HG02571 (cell line): Measurements from ENCODE around the gene SCUBE1.

Experiments
- ATAC-seq: cut with Tn5 transposase; IDR thresholded peaks from one replicate; pipeline ENCODE4 v1.9.1; 2021; ENCODE audit warnings: mild to moderate bottlenecking, moderate library complexity; ENCODE audit not compliant: unreplicated experiment

SCUBE1 gene

GRCh38 chr22:43262990-43263644, 80.1 kb downstream of the SCUBE1 start:
- no peak for ATAC-seq

- no peak for ATAC-seq
These were observed 82.6 kb downstream of the SCUBE1 start for GRCh38 chr22:43260331-43261231.

- no peak for ATAC-seq
These were observed 85.2 kb downstream of the SCUBE1 start for GRCh38 chr22:43257961-43258360.

GRCh38 chr22:43257549-43257948, 85.6 kb downstream of the SCUBE1 start:
- no peak for ATAC-seq

- no peak for ATAC-seq
These were observed 86.1 kb downstream of the SCUBE1 start for GRCh38 chr22:43256976-43257545.

GRCh38 chr22:43256569-43256968, 86.6 kb downstream of the SCUBE1 start:
- ATAC-seq, result no peak

- no peak for ATAC-seq
These were observed 87.9 kb downstream of the SCUBE1 start for GRCh38 chr22:43255299-43255698.

- ATAC-seq, result no peak
These were observed 89.3 kb downstream of the SCUBE1 start for GRCh38 chr22:43253839-43254238.

- ATAC-seq, result no peak
These were observed 90.9 kb downstream of the SCUBE1 start for GRCh38 chr22:43252319-43252718.

- ATAC-seq, result no peak
These were observed 93.2 kb downstream of the SCUBE1 start for GRCh38 chr22:43249789-43250471.

GRCh38 chr22:43247546-43248260, 95.5 kb downstream of the SCUBE1 start:
- ATAC-seq, result no peak

- no peak for ATAC-seq
These were observed 97.0 kb downstream of the SCUBE1 start for GRCh38 chr22:43246188-43246587.

GRCh38 chr22:43245717-43246116, 97.5 kb downstream of the SCUBE1 start:
- ATAC-seq, result no peak

- ATAC-seq, result no peak
These were observed 98.2 kb downstream of the SCUBE1 start for GRCh38 chr22:43244803-43245527.

- no peak for ATAC-seq
These were observed 98.8 kb downstream of the SCUBE1 start for GRCh38 chr22:43244402-43244801.

- ATAC-seq, result no peak
These were observed 99.8 kb downstream of the SCUBE1 start for GRCh38 chr22:43243324-43243723.

GRCh38 chr22:43242627-43243026, 100.5 kb downstream of the SCUBE1 start:
- ATAC-seq, result no peak

GRCh38 chr22:43241699-43242386, 101.3 kb downstream of the SCUBE1 start:
- no peak for ATAC-seq

- no peak for ATAC-seq
These were observed 102.0 kb downstream of the SCUBE1 start for GRCh38 chr22:43241138-43241597.
